HepG2 (cell line): ENCODE measurements around the gene S100A13. TPM values are rescaled to one million over a fixed set of nuclear protein-coding genes. Genes with fewer than 3 reads are reported as not detected.

Source experiments
- ATAC-seq: fragments of 200-7000 bp; cut with Tn5 transposase; 3 replicates; pipeline ENCODE4 v1.9.1; 2020; ENCODE audit warnings: mild to moderate bottlenecking, moderate library complexity
- BruUV-seq: library from RNA; stranded (reverse); fragments of 400-500 nt; replicated peaks from 2 replicates; lab custom pipeline; 2021; lab: Mats Ljungman, UMichigan
- CTCF ChIA-PET: fragments of 300-600 bp; formaldehyde crosslinking; extraction: SDS; loops from one replicate; lab custom pipeline; 2021; ENCODE audit warnings: low total read pairs, inconsistent platforms, low intra/inter-chr PET ratio; lab: Yijun Ruan, JAX
- POLR2A ChIA-PET: fragments of 350-600 bp; sonication (Branson Sonifier 250); formaldehyde crosslinking; loops from one replicate; lab custom pipeline; 2020; ENCODE audit warnings: antibody characterized with exemption, inconsistent platforms; lab: Yijun Ruan, JAX
- DNase-seq: peaks from one replicate; pipeline ENCODE4 v3.0.0-alpha.2; 2015; ENCODE audit warnings: low spot score
- FAIRE-seq: peaks from 3 replicates; lab custom pipeline; 2011; peaks lifted over from hg19 to GRCh38; lab: Jason Lieb, UNC
- H2AFZ ChIP-seq: one replicate; pipeline ENCODE4 v1.6.1; 2011; ENCODE audit warnings: low read length, inconsistent platforms
- H3K27ac ChIP-seq: fragments of 300-600 bp; 3 replicates; pipeline ENCODE4 v1.8.0; 2011; ENCODE audit warnings: mixed run types, mild to moderate bottlenecking, mixed read lengths, low read length, inconsistent platforms; ENCODE audit not compliant: insufficient read depth; ENCODE audit errors: extremely low read length
- H3K27me3 ChIP-seq, 2 experiments: fragments of 200-600 bp in 1 of 2; 2 replicates in 1 of 2; 3 replicates in 1 of 2; pipeline versions ENCODE4 v1.6.0 to v1.8.0; 2011; ENCODE audit warnings: low read length in 2 of 2, mild to moderate bottlenecking in 2 of 2, moderate library complexity in 2 of 2, inconsistent platforms in 1 of 2; ENCODE audit not compliant: insufficient read depth in 2 of 2, control insufficient read depth in 1 of 2
- H3K36me3 ChIP-seq, 2 experiments: fragments of 200-600 bp in 1 of 2; replicated peaks in 1 of 2; 2 replicates in 1 of 2; 3 replicates in 1 of 2; pipeline versions ENCODE4 v1.5.1 to v1.8.0; 2011; ENCODE audit warnings: low read length in 2 of 2, inconsistent platforms in 1 of 2; ENCODE audit not compliant: insufficient read depth in 2 of 2, control insufficient read depth in 1 of 2
- H3K4me1 ChIP-seq: 2 replicates; pipeline ENCODE4 v1.5.1; 2012; ENCODE audit warnings: low read length, inconsistent platforms; ENCODE audit not compliant: insufficient read depth
- H3K4me2 ChIP-seq: 2 replicates; pipeline ENCODE4 v1.6.0; 2011; ENCODE audit warnings: low read depth, low read length, inconsistent platforms
- H3K4me3 ChIP-seq, 3 experiments: fragments of 200-600 bp in 1 of 3; sonication (generic), shearing (Covaris generic) in 1 of 3; replicated peaks in 1 of 3; 2 replicates each; pipeline ENCODE4 v1.5.1; 2011 to 2016; ENCODE audit warnings: low read length in 3 of 3, inconsistent platforms in 2 of 3, low read depth in 2 of 3, mild to moderate bottlenecking in 2 of 3, control low read depth in 1 of 3, mixed read lengths in 1 of 3; ENCODE audit not compliant: insufficient read depth in 1 of 3
- H3K79me2 ChIP-seq: one replicate; pipeline ENCODE4 v1.6.1; 2011; ENCODE audit warnings: low read length, inconsistent platforms; ENCODE audit not compliant: insufficient read depth
- H3K9ac ChIP-seq: 2 replicates; pipeline ENCODE4 v1.6.0; 2011; ENCODE audit warnings: mild to moderate bottlenecking, low read depth, low read length, inconsistent platforms; ENCODE audit not compliant: insufficient read depth
- H3K9me3 ChIP-seq: 2 replicates; pipeline ENCODE4 v1.5.1; 2012; ENCODE audit warnings: mild to moderate bottlenecking, low read length
- H4K20me1 ChIP-seq: 2 replicates; pipeline ENCODE4 v1.6.0; 2011; ENCODE audit warnings: inconsistent platforms, mild to moderate bottlenecking, low read length, moderate library complexity; ENCODE audit not compliant: insufficient read depth
- ARHGAP35 ChIP-seq: sonication (generic); formaldehyde crosslinking; IDR thresholded peaks from 2 replicates; pipeline ENCODE4 v1.9.0; 2022; ENCODE audit warnings: mild to moderate bottlenecking, inconsistent platforms, moderate library complexity, missing genetic modification reagents, borderline replicate concordance
- HOXA9 ChIP-seq: sonication (generic); formaldehyde crosslinking; IDR thresholded peaks from 2 replicates; pipeline ENCODE4 v1.8.1; 2022; ENCODE audit warnings: missing genetic modification reagents, mild to moderate bottlenecking, moderate library complexity, borderline replicate concordance
- ISX ChIP-seq: sonication (generic); formaldehyde crosslinking; conservative IDR thresholded peaks from 2 replicates; pipeline ENCODE4 v1.5.0; 2020; ENCODE audit warnings: missing genetic modification reagents
- JUNB ChIP-seq: sonication (generic); formaldehyde crosslinking; IDR thresholded peaks from 2 replicates; pipeline ENCODE4 v1.8.0; 2022; ENCODE audit warnings: missing genetic modification reagents, mild to moderate bottlenecking, borderline replicate concordance
- KDM3A ChIP-seq: IDR thresholded peaks from 2 replicates; pipeline ENCODE4 v1.6.1; 2018; ENCODE audit warnings: low read depth, missing compliant biosample characterization
- NR2F2 ChIP-seq: IDR thresholded peaks from 2 replicates; pipeline ENCODE4 v1.6.1; 2012; ENCODE audit warnings: low read depth, inconsistent platforms, borderline replicate concordance
- SIX1 ChIP-seq: sonication (generic); formaldehyde crosslinking; IDR thresholded peaks from 2 replicates; pipeline ENCODE4 v1.4.0; 2020; ENCODE audit warnings: missing genetic modification reagents, borderline replicate concordance
- SRSF9 ChIP-seq: fragments of 200-400 bp; formaldehyde crosslinking; IDR thresholded peaks from 2 replicates; pipeline ENCODE4 v1.6.1; 2018; ENCODE audit warnings: borderline replicate concordance, mild to moderate bottlenecking, low read depth, low read length; ENCODE audit not compliant: insufficient read depth, poor library complexity, severe bottlenecking
- ZC3H13 ChIP-seq: sonication (generic); formaldehyde crosslinking; IDR thresholded peaks from 2 replicates; pipeline ENCODE4 v1.8.1; 2023; ENCODE audit warnings: mild to moderate bottlenecking, missing genetic modification reagents, moderate library complexity
- ZNF383 ChIP-seq: sonication (generic); formaldehyde crosslinking; IDR thresholded peaks from 2 replicates; pipeline ENCODE4 v1.4.0; 2020; ENCODE audit warnings: missing genetic modification reagents, mild to moderate bottlenecking, borderline replicate concordance
- ZNF432 ChIP-seq: sonication (generic); formaldehyde crosslinking; IDR thresholded peaks from 2 replicates; pipeline ENCODE4 v1.5.0; 2020; ENCODE audit warnings: missing genetic modification reagents, mild to moderate bottlenecking, borderline replicate concordance
- ZNF775 ChIP-seq: sonication (generic); formaldehyde crosslinking; IDR thresholded peaks from 2 replicates; pipeline ENCODE4 v1.4.0; 2020; ENCODE audit warnings: missing genetic modification reagents, mild to moderate bottlenecking, moderate library complexity, borderline replicate concordance
- ZSCAN25 ChIP-seq: sonication (generic); formaldehyde crosslinking; IDR thresholded peaks from 2 replicates; pipeline ENCODE4 v1.8.0; 2022; ENCODE audit warnings: mild to moderate bottlenecking, missing genetic modification reagents
- WGBS: methylation state at CpG from one replicate; pipeline ENCODE4 v1.1.6; 2017; ENCODE audit warnings: low lambda C conversion rate; 5-methylcytosine and 5-hydroxymethylcytosine counted together
- in situ Hi-C: cut with HindIII; loops from 2 replicates; pipeline ENCODE4 v1.10.0; 2017; ENCODE audit warnings: low pct_unique_long_range_greater_than_20kb; ENCODE audit not compliant: extremely low pct_ligation_motif_present
- intact Hi-C: fragments of 100-400 bp; cut with micrococcal nuclease; formaldehyde crosslinking; loops from one replicate; pipeline ENCODE4 v1.10.0; 2022; ENCODE audit not compliant: unreplicated experiment
- polyA plus RNA-seq, 8 experiments: library from polyadenylated mRNA; depleted of rRNA in 3 of 8; stranded (reverse) in 7 of 8; unstranded in 1 of 8; fragments of >200 nt; fragmentation: Illumina TruSeq in 4 of 8; extraction: Trizol in 4 of 8; gene quantifications; 2 replicates each; pipeline versions ENCODE4 v1.2.1 to v1.2.3, GENCODE V29; 2011 to 2016; ENCODE audit warnings: low read depth in 4 of 8, missing spikeins in 1 of 8, mixed read lengths in 1 of 8; ENCODE audit not compliant: insufficient read depth in 1 of 8
- total RNA-seq, 5 experiments: library from RNA; depleted of rRNA; stranded (reverse); fragments of >200 nt; fragmentation: Illumina TruSeq; extraction: Trizol; gene quantifications; 2 replicates each; pipeline ENCODE4 v1.2.3, GENCODE V29; 2016; ENCODE audit warnings: low read depth in 1 of 5
- TF ChIP-seq, protein P1 (sequence below): sonication (generic); formaldehyde crosslinking; IDR thresholded peaks from 2 replicates; pipeline ENCODE4 v1.4.0; 2020; ENCODE audit warnings: missing genetic modification reagents, low read depth, mild to moderate bottlenecking, borderline replicate concordance
- TF ChIP-seq, protein P2 (sequence below): sonication (generic); IDR thresholded peaks from 2 replicates; pipeline ENCODE4 v1.6.1; 2016; ENCODE audit warnings: low read depth, borderline replicate concordance
- TF ChIP-seq, protein P3 (sequence below): sonication (generic); formaldehyde crosslinking; IDR thresholded peaks from 2 replicates; pipeline ENCODE4 v1.8.0; 2023; ENCODE audit warnings: mild to moderate bottlenecking, missing genetic modification reagents

Gene S100A13
- total and polyA plus RNA-seq, 2 of the 13 experiments (the other 11 are each of a cell fraction or from before 2014, with no cell fraction given) = 89.5 to 172 TPM

DNA sequence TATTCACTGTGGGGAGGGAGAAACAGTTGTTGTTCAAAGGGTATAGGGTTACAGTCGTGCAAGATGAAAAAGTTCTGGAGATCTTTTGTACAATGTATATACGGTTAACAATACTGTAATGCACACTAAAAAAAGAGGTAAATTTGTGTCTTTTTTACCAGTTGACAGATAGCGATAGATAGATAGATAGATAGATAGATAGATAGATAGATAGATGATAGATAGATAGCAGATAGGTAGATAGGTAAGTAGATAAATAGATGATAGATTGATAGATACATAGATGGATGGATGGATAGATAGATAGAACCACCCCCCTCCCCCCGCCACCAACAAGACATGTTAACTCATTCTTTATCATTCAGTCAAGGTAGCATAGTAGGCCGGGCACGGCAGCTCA is 24.6 kb downstream of the S100A13 start:
- Histone ChIP-seq H3K36me3 (no peaks in the 10 kb centered on the region; a peak in 1 of 5 replicates), H3K4me2 (no peak overlapping the region), H3K79me2 (peaks cover under 1% of the 10 kb centered on the region), H3K27me3 (no peaks in the 10 kb centered on the region), H3K9me3 (no peaks in the 10 kb centered on the region), H4K20me1 (no peaks in the 10 kb centered on the region), H2AFZ (no peak overlapping the region), H3K9ac (no peak overlapping the region), H3K27ac (no peak overlapping the region), H3K4me3 (no peak overlapping the region), H3K4me1 (peaks cover 10% of the 10 kb centered on the region)
- WGBS = 85% methylated on average over 6 of the region's 6 CpGs
- TF ChIP-seq ZSCAN25 (no peak), NR2F2 (no peak), ZC3H13 (CRISPR knock-in tag) (no peak), HOXA9 (CRISPR knock-in tag) (no peak)
- TF ChIP-seq, protein P1, sequence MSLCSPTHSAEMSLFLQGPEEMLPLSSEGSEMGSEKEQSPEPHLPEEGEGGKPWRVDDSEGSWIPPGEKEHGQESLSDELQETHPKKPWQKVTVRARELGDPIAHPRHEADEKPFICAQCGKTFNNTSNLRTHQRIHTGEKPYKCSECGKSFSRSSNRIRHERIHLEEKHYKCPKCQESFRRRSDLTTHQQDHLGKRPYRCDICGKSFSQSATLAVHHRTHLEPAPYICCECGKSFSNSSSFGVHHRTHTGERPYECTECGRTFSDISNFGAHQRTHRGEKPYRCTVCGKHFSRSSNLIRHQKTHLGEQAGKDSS = no peak
- TF ChIP-seq, protein P2, sequence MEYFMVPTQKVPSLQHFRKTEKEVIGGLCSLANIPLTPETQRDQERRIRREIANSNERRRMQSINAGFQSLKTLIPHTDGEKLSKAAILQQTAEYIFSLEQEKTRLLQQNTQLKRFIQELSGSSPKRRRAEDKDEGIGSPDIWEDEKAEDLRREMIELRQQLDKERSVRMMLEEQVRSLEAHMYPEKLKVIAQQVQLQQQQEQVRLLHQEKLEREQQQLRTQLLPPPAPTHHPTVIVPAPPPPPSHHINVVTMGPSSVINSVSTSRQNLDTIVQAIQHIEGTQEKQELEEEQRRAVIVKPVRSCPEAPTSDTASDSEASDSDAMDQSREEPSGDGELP = no peak
- POLR2A ChIA-PET = interaction anchor here (0.6 to 1.9 kb wide), 2 partner anchors 10 to 15 kb away, joined by 3 to 4 read pairs; partner anchors contain the start of gene S100A16
- intact Hi-C loops (no loop called here), in situ Hi-C loops (no loop called here)
- DNase-seq (no peak), FAIRE-seq (no peak), ATAC-seq (no peak)
- no TSS peak for BruUV-seq
- CTCF ChIA-PET = no interaction called here

DNA sequence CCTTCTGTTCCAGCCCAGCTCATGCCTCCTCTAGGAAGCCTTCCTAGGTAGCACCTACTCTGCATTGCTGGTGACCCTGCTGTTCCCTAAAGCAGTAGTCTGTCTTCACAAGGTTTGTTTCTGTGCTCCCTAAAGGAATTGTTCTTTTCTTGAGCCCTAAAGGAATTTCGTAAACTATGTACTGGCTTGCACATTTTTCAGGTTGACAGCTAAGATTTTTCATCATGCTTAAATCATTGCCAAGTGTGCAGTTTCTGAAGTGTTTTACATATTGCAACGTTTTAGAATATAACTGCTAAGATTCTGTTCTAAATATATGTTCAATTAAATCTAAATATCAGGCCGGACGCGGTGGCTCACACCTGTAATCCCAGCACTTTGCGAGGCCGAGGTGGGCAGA is 27.5 kb downstream of the S100A13 start:
- in situ Hi-C loops = no loop called here
- H3K9ac ChIP-seq = no peak overlapping the region
- H3K9me3 ChIP-seq = no peaks in the 10 kb centered on the region
- peaks cover 12% of the 10 kb centered on the region; the same call in 1 of the 2 replicates for H3K4me1 ChIP-seq
- H4K20me1 ChIP-seq = no peaks in the 10 kb centered on the region
- no peak overlapping the region for H3K27ac ChIP-seq
- DNase-seq = no peak
- no peak overlapping the region for H3K4me2 ChIP-seq
- no peak overlapping the region for H3K4me3 ChIP-seq
- BruUV-seq = no TSS peak
- intact Hi-C loops = no loop called here
- CTCF ChIA-PET = no interaction called here
- H2AFZ ChIP-seq = no peak overlapping the region
- no peak for FAIRE-seq
- H3K36me3 ChIP-seq = no peaks in the 10 kb centered on the region
- H3K27me3 ChIP-seq = no peaks in the 10 kb centered on the region
- WGBS = 79% methylated on average over 7 of the region's 7 CpGs
- H3K79me2 ChIP-seq = no peaks in the 10 kb centered on the region
- ATAC-seq = no peak
- POLR2A ChIA-PET = no interaction called here
- TF ChIP-seq ARHGAP35 (CRISPR knock-in tag) (no peak), KDM3A (CRISPR knock-in tag) (no peak), JUNB (CRISPR knock-in tag) (no peak), ZNF383 (CRISPR knock-in tag) (no peak), ISX (CRISPR knock-in tag) (no peak), SIX1 (CRISPR knock-in tag) (no peak), SRSF9 (no peak), ZNF775 (no peak), ZNF432 (CRISPR knock-in tag) (no peak)
- TF ChIP-seq, protein P3, sequence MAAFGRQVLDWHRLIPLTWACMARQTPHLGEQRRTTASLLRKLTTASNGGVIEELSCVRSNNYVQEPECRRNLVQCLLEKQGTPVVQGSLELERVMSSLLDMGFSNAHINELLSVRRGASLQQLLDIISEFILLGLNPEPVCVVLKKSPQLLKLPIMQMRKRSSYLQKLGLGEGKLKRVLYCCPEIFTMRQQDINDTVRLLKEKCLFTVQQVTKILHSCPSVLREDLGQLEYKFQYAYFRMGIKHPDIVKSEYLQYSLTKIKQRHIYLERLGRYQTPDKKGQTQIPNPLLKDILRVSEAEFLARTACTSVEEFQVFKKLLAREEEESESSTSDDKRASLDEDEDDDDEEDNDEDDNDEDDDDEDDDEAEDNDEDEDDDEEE (CRISPR knock-in tag) = no peak
